Bronchial epithelial cell (primary cell): ENCODE data around the gene EFHD2. TPM values are rescaled to one million over a fixed set of nuclear protein-coding genes. Genes with fewer than 3 reads are reported as not detected.

Source experiments
- DNase-seq: peaks from one replicate; pipeline ENCODE4 v3.0.0-alpha.2; 2010; ENCODE audit warnings: low read depth
- FAIRE-seq: peaks from 2 replicates; lab custom pipeline; 2011; peaks lifted over from hg19 to GRCh38; lab: Jason Lieb, UNC
- H3K27me3 ChIP-seq: 2 replicates; pipeline ENCODE4 v1.5.1; 2011; ENCODE audit warnings: low read length; ENCODE audit not compliant: control insufficient read depth, insufficient read depth
- H3K36me3 ChIP-seq: 2 replicates; pipeline ENCODE4 v1.5.1; 2011; ENCODE audit warnings: low read length; ENCODE audit not compliant: control insufficient read depth, insufficient read depth
- H3K4me3 ChIP-seq: 2 replicates; pipeline ENCODE4 v1.5.1; 2011; ENCODE audit warnings: mild to moderate bottlenecking, low read depth, low read length, control low read depth
- CTCF ChIP-seq: IDR thresholded peaks from 2 replicates; pipeline ENCODE4 v1.5.1; 2011; ENCODE audit warnings: mild to moderate bottlenecking, moderate library complexity, low read length, control low read depth, inconsistent platforms; ENCODE audit not compliant: insufficient read depth, severe bottlenecking
- total RNA-seq: library from RNA; depleted of rRNA; stranded (reverse); fragments of >200 nt; gene quantifications from 2 replicates; pipeline ENCODE4 v1.2.1, GENCODE V29; 2014

EFHD2 gene, protein sequence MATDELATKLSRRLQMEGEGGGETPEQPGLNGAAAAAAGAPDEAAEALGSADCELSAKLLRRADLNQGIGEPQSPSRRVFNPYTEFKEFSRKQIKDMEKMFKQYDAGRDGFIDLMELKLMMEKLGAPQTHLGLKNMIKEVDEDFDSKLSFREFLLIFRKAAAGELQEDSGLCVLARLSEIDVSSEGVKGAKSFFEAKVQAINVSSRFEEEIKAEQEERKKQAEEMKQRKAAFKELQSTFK
- total RNA-seq, result 41.5 and 42.6 TPM in 2 replicates

GRCh38 chr1:15409388-15410222 is at the start of gene EFHD2:
EFHD2 (plus strand) TSS chr1:15409888; CDS start chr1:15409972, 84 bp downstream.
- DNase-seq (peak; percentile 53), FAIRE-seq (no peak)
- Histone ChIP-seq H3K27me3 (no peaks in the 10 kb centered on the region), H3K36me3 (peaks cover 8% of the 10 kb centered on the region), H3K4me3 (peak within 1 kb of the TSS; percentile 86)
- no peak for TF ChIP-seq CTCF

GRCh38 chr1:15360700-15361099 is 49.0 kb upstream of the EFHD2 start:
- no peak for FAIRE-seq
- no peaks in the 10 kb centered on the region for H3K36me3 ChIP-seq
- no peaks in the 10 kb centered on the region for H3K27me3 ChIP-seq
- no peak for DNase-seq
- H3K4me3 ChIP-seq, result no peak overlapping the region
- TF ChIP-seq CTCF, result no peak

- DNase-seq (no peak), FAIRE-seq (no peak)
- H3K36me3 ChIP-seq, result no peaks in the 10 kb centered on the region
- no peaks in the 10 kb centered on the region for H3K27me3 ChIP-seq
- no peak overlapping the region for H3K4me3 ChIP-seq
- TF ChIP-seq CTCF, result no peak
Measured at GRCh38 chr1:15362096-15362736, 47.5 kb upstream of the EFHD2 start.

DNA sequence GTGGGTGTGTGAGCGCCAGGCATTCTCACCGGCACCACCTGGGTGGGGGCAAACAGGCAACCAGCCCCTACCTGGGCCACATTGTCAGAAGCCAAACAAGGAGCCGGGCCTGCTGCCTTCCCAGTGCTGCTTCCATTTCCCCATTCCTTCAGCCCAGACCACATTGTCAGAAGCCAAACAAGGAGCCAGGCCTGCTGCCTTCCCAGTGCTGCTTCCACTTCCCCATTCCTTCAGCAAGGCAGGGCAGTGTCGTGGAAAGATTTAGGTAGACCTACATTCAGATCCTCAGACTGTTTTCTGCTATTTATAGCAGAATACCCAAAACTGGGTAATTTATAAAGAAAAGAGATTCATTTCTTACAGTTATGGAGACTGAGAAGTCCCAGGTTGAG is 47.0 kb upstream of the EFHD2 start:
- peak; percentile 52 for FAIRE-seq
- H3K36me3 ChIP-seq, result no peaks in the 10 kb centered on the region
- no peak for TF ChIP-seq CTCF

GRCh38 chr1:15364740-15365139 is 44.9 kb upstream of the EFHD2 start:
- peak; percentile 52 for DNase-seq
- FAIRE-seq, result no peak

More for the DNA sequence above, 47.0 kb upstream of the EFHD2 start:
- Histone ChIP-seq H3K27me3 (no peaks in the 10 kb centered on the region), H3K4me3 (no peak overlapping the region)
- DNase-seq, result no peak

More at GRCh38 chr1:15364740-15365139, 44.9 kb upstream of the EFHD2 start:
- TF ChIP-seq CTCF, result peak; percentile 51
- no peaks in the 10 kb centered on the region for H3K27me3 ChIP-seq
- no peak overlapping the region for H3K4me3 ChIP-seq
- no peaks in the 10 kb centered on the region for H3K36me3 ChIP-seq
